ENCODE results near the gene GATA3.

The GATA3 gene

GRCh38 chr10:8065651-8066050 lies 11.2 kb downstream of the GATA3 start:
- DNase-seq = no peak

DNA sequence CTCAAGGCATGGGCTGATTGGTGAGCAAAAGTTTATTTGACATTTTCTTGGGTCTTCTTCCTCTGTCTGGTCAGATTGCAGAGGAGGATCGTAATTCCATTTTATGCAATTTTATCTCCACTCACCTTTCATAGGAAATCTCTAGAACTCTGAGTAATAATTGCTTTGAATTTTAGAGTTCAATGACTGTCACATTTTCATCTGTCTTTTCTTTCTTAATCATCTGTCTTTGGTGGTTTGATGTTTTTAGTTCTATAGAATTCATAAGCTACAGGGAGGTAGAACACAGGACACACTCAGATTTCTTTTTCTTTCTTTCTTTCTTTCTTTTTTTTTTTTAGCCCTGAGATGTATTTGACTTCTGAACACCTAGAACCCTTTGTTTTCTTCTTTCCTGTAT lies 11.6 kb downstream of the GATA3 start:
- no peak for DNase-seq

DNA sequence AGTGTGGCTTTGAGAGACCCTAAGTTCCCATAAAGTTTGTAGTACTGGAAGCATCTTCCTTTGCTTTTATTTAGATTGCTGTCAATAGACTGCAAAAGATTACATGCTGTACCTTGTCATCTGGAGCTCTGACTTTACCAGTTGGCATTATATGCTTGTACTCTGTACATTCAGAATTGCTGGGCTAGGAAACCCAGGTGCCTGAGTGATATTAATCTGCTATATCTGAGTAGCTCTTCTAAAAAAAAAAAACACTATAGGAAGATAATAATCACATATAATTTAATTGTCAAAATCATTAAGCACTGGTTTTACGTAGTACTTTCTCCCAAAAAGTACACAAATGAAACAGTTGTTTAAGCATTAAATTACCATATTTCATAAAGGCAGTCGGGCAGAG lies 12.3 kb downstream of the GATA3 start:
- DNase-seq = no peak

- DNase-seq = no peak
Measured at GRCh38 chr10:8069108-8069507, 14.6 kb downstream of the GATA3 start.

DNA sequence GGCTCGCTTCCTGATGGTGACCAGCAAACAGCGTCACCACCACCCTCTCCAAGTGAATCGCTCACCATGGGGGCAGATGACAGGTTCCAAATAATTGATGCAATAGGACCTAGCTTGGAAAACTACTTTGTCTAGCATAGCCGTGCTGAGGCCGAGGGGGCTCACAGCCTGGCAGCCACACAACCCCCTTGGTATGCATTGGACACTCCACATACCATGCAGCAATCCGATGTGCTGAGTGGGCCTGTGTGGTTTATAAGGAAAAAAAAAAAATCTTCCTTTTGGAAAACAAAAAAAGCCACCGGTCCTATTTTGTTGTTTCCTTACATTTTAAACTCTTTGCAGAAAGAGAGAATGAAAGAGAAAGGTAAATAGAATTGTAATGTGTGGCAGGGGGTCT lies 15.1 kb downstream of the GATA3 start:
- no peak for DNase-seq

- DNase-seq = no peak
Measured at GRCh38 chr10:8070440-8070839, 16.0 kb downstream of the GATA3 start.

DNA sequence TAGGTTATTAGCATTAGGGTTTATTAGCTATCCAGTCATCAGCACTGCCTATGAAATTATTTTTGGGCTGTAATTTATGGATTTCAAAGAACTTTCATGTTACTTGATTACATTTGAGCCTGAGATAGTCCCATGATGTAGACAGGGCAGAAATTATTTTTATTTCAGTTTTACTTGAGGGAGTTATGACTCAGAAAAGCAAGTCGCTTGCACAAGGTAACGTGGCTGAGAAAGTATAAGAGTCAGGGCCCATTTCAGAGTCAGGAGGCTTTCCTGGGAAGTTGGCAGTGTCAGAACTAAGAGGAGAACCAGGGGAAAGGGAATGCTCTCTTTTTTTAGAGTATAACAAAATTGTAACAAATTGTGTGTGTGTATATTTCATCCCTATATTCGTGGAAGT lies 16.5 kb downstream of the GATA3 start:
- no peak for DNase-seq

DNA sequence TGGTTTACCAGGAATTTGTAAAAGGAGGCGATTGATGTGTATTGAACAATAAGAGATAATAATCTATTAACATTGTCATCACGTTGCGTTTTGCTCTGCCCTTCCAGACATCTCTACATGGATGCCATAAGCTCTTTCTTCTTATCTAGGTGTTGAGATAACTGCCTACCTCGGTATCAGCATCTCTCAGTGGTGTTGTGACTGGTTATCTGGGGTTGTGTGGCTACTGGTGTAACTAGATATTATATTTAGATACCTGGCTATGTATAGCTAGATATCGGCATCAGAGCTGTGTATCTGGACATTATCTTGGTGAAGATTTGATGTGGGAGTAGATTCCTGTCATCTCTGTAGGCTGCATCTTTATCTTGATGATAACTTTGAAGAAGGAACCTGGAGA lies 17.2 kb downstream of the GATA3 start:
- no peak for DNase-seq

DNA sequence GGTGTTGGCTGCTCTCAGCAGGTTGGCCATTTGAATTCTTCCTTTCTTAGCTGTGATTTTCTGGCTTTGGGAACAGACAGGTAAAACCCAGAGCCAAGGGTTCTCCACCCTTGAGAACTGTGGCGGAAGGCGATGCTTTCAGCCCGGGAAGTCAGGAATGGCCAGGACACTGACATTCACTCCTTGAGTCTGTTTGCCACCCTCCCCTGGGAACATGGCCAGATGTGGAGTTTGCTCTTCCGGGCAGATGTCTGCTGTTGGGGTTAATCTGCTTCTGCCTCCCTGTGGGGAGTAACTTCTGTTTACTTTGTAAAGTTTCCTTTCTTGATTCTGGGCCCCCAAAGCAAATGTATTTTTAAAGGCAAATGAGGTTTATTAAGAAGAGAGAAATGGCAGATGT lies 17.7 kb downstream of the GATA3 start:
- no peak for DNase-seq

GRCh38 chr10:8073691-8074416 lies 19.4 kb downstream of the GATA3 start:
- no peak for DNase-seq

GRCh38 chr10:8074881-8075280 lies 20.4 kb downstream of the GATA3 start:
- DNase-seq = no peak

- DNase-seq = no peak
Measured at GRCh38 chr10:8075282-8076260, 21.1 kb downstream of the GATA3 start.

- DNase-seq = no peak
Measured at GRCh38 chr10:8076933-8077332, 22.4 kb downstream of the GATA3 start.

GRCh38 chr10:8078027-8078426 lies 23.5 kb downstream of the GATA3 start:
- no peak for DNase-seq

DNA sequence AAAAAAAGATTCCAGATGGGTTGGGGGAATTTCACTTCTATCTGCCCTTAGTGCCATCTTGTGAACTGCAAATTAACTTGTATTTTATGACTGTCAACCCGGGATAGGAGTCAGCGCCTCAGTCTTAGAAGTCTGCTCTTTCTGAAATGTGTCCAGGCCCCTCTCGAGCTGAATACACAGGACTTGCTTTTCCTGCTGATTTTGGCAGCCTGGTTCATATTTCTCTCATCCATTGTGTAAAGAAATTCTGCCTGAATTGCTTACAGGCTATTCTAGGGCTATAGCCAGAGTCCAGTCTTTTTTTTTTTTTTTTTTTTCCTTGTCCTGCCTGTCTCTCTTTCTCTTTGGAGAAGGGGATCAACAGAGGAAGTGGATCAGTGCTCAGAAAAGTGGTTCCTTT lies 24.6 kb downstream of the GATA3 start:
- no peak for DNase-seq

DNA sequence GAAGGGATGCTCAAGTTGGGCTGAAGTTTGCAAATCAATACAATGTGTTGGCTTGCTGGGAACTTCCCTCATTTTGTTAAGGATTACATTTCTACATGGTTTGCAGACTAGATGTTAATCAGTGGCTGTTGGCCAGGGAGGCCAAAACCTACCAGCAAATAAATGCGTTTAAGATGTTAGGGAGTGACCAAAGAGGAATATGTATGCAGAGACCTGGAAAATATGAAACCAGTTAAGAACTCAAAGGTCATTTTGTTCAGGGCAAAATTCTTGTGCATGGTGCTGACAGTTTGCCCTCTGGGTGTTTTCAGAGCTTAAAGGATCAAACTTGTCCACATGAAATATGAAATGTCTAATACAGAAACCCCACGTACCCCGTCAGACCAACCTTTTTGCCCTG lies 30.3 kb downstream of the GATA3 start:
- DNase-seq = no peak

DNA sequence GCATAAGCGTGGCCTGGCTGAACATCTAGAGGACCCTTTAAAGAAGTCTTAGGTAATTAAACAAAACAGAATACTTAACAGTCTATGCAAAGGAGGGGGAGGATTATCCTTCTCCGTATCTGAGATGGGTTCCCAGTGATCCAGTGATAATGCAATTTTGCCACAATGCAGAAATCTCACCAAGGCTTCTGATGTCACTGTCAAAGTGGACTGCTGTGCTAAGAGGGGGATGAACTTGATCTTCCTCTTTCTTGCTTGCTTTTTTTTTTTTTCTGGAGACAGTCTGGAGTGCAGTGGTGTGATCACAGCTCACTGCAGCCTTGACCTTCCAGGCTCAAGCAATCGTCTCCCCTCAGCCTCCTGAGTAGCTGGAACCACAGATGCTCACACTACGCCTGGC lies 30.8 kb downstream of the GATA3 start:
- no peak for DNase-seq

DNA sequence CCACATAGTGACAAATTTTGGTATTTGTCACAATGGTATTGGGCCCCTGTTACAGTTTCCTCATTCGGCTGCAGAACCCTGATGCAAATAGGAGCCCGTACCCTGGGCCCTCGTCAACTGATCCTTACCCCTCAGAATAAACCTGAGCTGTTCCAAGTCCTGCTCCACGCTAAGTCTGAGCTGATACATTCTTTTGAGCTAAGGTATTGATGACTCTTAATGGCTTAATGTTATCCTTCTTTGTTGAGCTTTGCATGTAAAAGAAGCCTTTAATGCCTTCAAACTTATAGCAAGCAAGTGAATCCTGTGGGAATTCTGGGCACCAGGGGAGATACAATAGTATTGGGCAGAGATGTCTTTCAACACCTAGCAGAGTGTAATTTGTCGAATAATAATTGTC lies 31.8 kb downstream of the GATA3 start:
- DNase-seq = no peak

- peak; percentile 18 for DNase-seq
Measured at GRCh38 chr10:8088504-8088903, 34.0 kb downstream of the GATA3 start.

GRCh38 chr10:8092428-8092827 lies 37.9 kb downstream of the GATA3 start:
- DNase-seq = no peak

- DNase-seq = no peak
Measured at GRCh38 chr10:8095959-8096358, 41.5 kb downstream of the GATA3 start.

DNA sequence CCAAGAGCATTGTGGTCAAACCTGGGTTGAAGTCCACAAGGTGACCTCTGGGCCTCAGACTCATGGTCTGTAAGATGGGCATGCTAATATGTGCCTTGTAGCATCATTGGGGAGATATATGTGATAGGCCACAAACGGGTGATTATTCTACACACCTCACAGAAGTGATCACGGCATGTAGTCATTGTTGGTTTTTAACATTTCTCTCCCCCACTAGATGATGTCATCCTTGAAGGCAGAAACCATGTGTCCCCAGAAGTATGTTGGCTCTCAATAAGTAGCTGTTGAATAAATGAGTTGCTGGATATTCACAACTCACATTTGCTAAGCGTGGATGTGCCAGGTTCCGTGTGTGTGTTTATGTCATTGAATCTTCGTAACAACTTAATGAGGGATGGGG lies 42.4 kb downstream of the GATA3 start:
- no peak for DNase-seq

- DNase-seq = no peak
Measured at GRCh38 chr10:8100366-8100765, 45.9 kb downstream of the GATA3 start.

DNA sequence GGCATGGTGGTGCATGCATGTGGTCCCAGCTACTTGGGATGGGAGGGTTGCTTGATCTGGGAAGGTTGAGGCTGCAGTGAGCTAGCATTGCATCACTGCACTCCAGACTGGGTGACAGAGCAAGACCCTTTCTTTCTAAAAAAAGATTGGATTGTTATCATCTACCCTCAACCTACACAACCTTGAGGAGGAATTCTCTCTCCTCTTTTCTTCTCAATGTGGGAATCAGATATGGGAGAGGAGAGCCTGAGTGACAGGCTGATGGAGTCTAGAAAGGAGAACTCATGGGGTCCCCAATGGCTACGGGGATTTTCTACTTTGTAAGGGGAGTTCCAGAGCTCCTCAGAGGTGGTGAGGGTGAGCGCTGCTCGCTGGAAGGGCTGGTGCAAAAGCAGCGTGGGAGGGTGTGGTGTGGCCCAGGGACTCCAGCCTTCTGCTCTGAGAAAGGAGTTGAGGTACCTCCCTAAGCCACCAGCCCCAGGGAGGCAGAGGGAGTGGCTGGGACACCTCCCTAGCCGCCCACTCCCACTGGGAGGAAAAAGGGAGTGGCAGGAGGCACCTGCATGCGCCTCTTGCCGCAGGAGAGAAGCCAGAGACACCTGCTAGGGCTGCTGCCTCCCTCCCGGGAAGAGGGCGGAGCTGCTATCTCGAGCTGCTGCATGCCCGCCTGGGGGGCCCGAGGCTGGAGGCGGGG lies 48.4 kb downstream of the GATA3 start:
- no peak for DNase-seq

Measured in effector CD4-positive, alpha-beta T cell (primary cell).